CD4-positive, alpha-beta T cell treated with Interleukin-10 for 1 hour (primary cell): ENCODE data around the gene MYH7.
"Not testable (repeated sequence)": the region's sequence is repeated elsewhere in the genome, so short reads cannot be mapped to it uniquely, and the experiment has no call there.

Experiments used
- DNase-seq: peaks from one replicate; pipeline ENCODE4 v3.0.0-alpha.2; 2020

Gene MYH7

GRCh38 chr14:23430016-23430722 lies 5.3 kb downstream of the MYH7 start:
- no peak for DNase-seq

GRCh38 chr14:23428686-23429495 lies 6.6 kb downstream of the MYH7 start:
- DNase-seq: no peak

GRCh38 chr14:23425798-23426197 lies 9.7 kb downstream of the MYH7 start:
- not testable (repeated sequence) for DNase-seq

GRCh38 chr14:23425169-23425568 lies 10.3 kb downstream of the MYH7 start:
- DNase-seq: no peak

- DNase-seq: no peak
These were observed 11.8 kb downstream of the MYH7 start for GRCh38 chr14:23423657-23424056.

- DNase-seq: no peak
These were observed 13.9 kb downstream of the MYH7 start for GRCh38 chr14:23421594-23421993.

- DNase-seq: not testable (repeated sequence)
These were observed 15.8 kb downstream of the MYH7 start for GRCh38 chr14:23419646-23420045.

- DNase-seq: no peak
These were observed 17.4 kb downstream of the MYH7 start for GRCh38 chr14:23418021-23418420.

GRCh38 chr14:23417269-23417668 lies 18.2 kb downstream of the MYH7 start:
- not testable (repeated sequence) for DNase-seq

GRCh38 chr14:23416801-23417200 lies 18.7 kb downstream of the MYH7 start:
- no peak for DNase-seq

GRCh38 chr14:23415821-23416778 lies 19.4 kb downstream of the MYH7 start:
- DNase-seq: no peak

GRCh38 chr14:23414906-23415820 lies 20.3 kb downstream of the MYH7 start:
- no peak for DNase-seq

GRCh38 chr14:23414254-23414653 lies 21.2 kb downstream of the MYH7 start:
- DNase-seq: no peak

- no peak for DNase-seq
These were observed 21.8 kb downstream of the MYH7 start for GRCh38 chr14:23413681-23414080.

GRCh38 chr14:23411563-23412525 lies 23.6 kb downstream of the MYH7 start:
- no peak for DNase-seq

- DNase-seq: no peak
These were observed 25.4 kb downstream of the MYH7 start for GRCh38 chr14:23409966-23410635.

- no peak for DNase-seq
These were observed 26.0 kb downstream of the MYH7 start for GRCh38 chr14:23409475-23409874.

- DNase-seq: no peak
These were observed 27.2 kb downstream of the MYH7 start for GRCh38 chr14:23408307-23408630.

- DNase-seq: no peak
These were observed 27.7 kb downstream of the MYH7 start, which contains the start of gene MYH6 for GRCh38 chr14:23407516-23408306. Gene MYH6, minus strand, starts transcription at chr14:23408273. Its CDS starts 1,050 bp downstream, at chr14:23407223.
